SK-N-SH treated with all-trans-retinoic acid at 6 μM for 48 hours (cell line): ENCODE results near the gene EDC3.

Source experiments
- ATAC-seq: fragments of 200-7000 bp; cut with Tn5 transposase; 3 replicates; pipeline ENCODE4 v1.9.1; 2020; ENCODE audit warnings: mild to moderate bottlenecking, moderate library complexity
- ARNTL ChIP-seq: fragments of 450-650 bp; formaldehyde crosslinking; IDR thresholded peaks from 2 replicates; pipeline ENCODE4 v1.5.0; 2020; ENCODE audit warnings: low read depth, mild to moderate bottlenecking, moderate library complexity, borderline replicate concordance
- BACH2 ChIP-seq: fragments of 250-450 bp; sonication (Bioruptor Pico); IDR thresholded peaks from 2 replicates; pipeline ENCODE4 v1.9.0; 2021; ENCODE audit warnings: mild to moderate bottlenecking, borderline replicate concordance
- CSDC2 ChIP-seq: fragments of 250-450 bp; sonication (Bioruptor Pico); IDR thresholded peaks from 2 replicates; pipeline ENCODE4 v1.5.0; 2020; ENCODE audit warnings: mild to moderate bottlenecking, moderate library complexity
- CSRNP3 ChIP-seq: fragments of 250-450 bp; sonication (Bioruptor Pico); IDR thresholded peaks from 2 replicates; pipeline ENCODE4 v1.5.1; 2021; ENCODE audit warnings: mild to moderate bottlenecking, moderate library complexity
- GLIS3 ChIP-seq: fragments of 250-450 bp; sonication (Bioruptor Pico); IDR thresholded peaks from 2 replicates; pipeline ENCODE4 v1.5.0; 2020; ENCODE audit warnings: mild to moderate bottlenecking, moderate library complexity
- ISL1 ChIP-seq: fragments of 250-450 bp; sonication (Bioruptor Pico); IDR thresholded peaks from 2 replicates; pipeline ENCODE4 v2.1.2; 2022; ENCODE audit warnings: mild to moderate bottlenecking, moderate library complexity
- PATZ1 ChIP-seq: fragments of 250-450 bp; sonication (Bioruptor Pico); IDR thresholded peaks from 2 replicates; pipeline ENCODE4 v1.8.0; 2020; ENCODE audit warnings: mild to moderate bottlenecking, moderate library complexity, borderline replicate concordance
- POU6F1 ChIP-seq: fragments of 250-450 bp; sonication (Bioruptor Pico); IDR thresholded peaks from 2 replicates; pipeline ENCODE4 v1.8.0; 2021; ENCODE audit warnings: low read depth, mild to moderate bottlenecking, moderate library complexity, borderline replicate concordance
- PPARA ChIP-seq: fragments of 250-450 bp; sonication (Bioruptor Pico); IDR thresholded peaks from 2 replicates; pipeline ENCODE4 v1.5.0; 2020; ENCODE audit warnings: mild to moderate bottlenecking, borderline replicate concordance
- RARB ChIP-seq: fragments of 250-450 bp; sonication (Bioruptor Pico); IDR thresholded peaks from 2 replicates; pipeline ENCODE4 v1.8.0; 2021; ENCODE audit warnings: mild to moderate bottlenecking, moderate library complexity
- SNAI2 ChIP-seq: fragments of 250-450 bp; sonication (Bioruptor Pico); IDR thresholded peaks from 2 replicates; pipeline ENCODE4 v1.5.0; 2020; ENCODE audit warnings: mild to moderate bottlenecking, moderate library complexity
- TCF4 ChIP-seq: fragments of 250-450 bp; sonication (Bioruptor Pico); IDR thresholded peaks from 2 replicates; pipeline ENCODE4 v1.8.0; 2021; ENCODE audit warnings: mild to moderate bottlenecking, moderate library complexity, borderline replicate concordance
- TOX ChIP-seq: fragments of 250-450 bp; sonication (Bioruptor Pico); IDR thresholded peaks from 2 replicates; pipeline ENCODE4 v1.8.0; 2021; ENCODE audit warnings: mild to moderate bottlenecking, moderate library complexity, borderline replicate concordance
- TSHZ2 ChIP-seq: fragments of 250-450 bp; sonication (Bioruptor Pico); IDR thresholded peaks from 2 replicates; pipeline ENCODE4 v1.5.0; 2020; ENCODE audit warnings: mild to moderate bottlenecking, moderate library complexity
- ZC3H10 ChIP-seq: fragments of 250-450 bp; sonication (Bioruptor Pico); IDR thresholded peaks from 2 replicates; pipeline ENCODE4 v1.5.1; 2021; ENCODE audit warnings: mild to moderate bottlenecking, moderate library complexity
- ZFP3 ChIP-seq: fragments of 250-450 bp; sonication (Bioruptor Pico); IDR thresholded peaks from 2 replicates; pipeline ENCODE4 v1.5.0; 2020; ENCODE audit warnings: mild to moderate bottlenecking, moderate library complexity
- ZFP30 ChIP-seq: fragments of 450-650 bp; formaldehyde crosslinking; IDR thresholded peaks from 2 replicates; pipeline ENCODE4 v1.5.0; 2022; ENCODE audit warnings: mild to moderate bottlenecking, moderate library complexity
- ZNF565 ChIP-seq: fragments of 450-650 bp; formaldehyde crosslinking; conservative IDR thresholded peaks from 2 replicates; pipeline ENCODE4 v1.5.0; 2020; ENCODE audit warnings: low read depth, mild to moderate bottlenecking, moderate library complexity
- ZNF8 ChIP-seq: fragments of 450-650 bp; formaldehyde crosslinking; IDR thresholded peaks from 2 replicates; pipeline ENCODE4 v1.5.0; 2020; ENCODE audit warnings: mild to moderate bottlenecking, moderate library complexity

The EDC3 gene

GRCh38 chr15:74710319-74711094 lies 14.7 kb upstream of the EDC3 start:
- TF ChIP-seq BACH2 (CRISPR knock-in tag) (no peak), ZNF8 (CRISPR knock-in tag) (no peak), TSHZ2 (CRISPR knock-in tag) (no peak), TOX (no peak), ZNF565 (CRISPR knock-in tag) (no peak), ZFP30 (no peak), POU6F1 (CRISPR knock-in tag) (no peak), GLIS3 (CRISPR knock-in tag) (no peak), CSDC2 (no peak), RARB (CRISPR knock-in tag) (no peak), ISL1 (no peak), SNAI2 (CRISPR knock-in tag) (no peak), ARNTL (CRISPR knock-in tag) (no peak), ZC3H10 (no peak)
- no peak for ATAC-seq

- no peak for TF ChIP-seq ZNF8 (CRISPR knock-in tag)
- no peak for TF ChIP-seq BACH2 (CRISPR knock-in tag)
- no peak for TF ChIP-seq ISL1
- TF ChIP-seq POU6F1 (CRISPR knock-in tag), result no peak
- TF ChIP-seq ZFP3, result no peak
- TF ChIP-seq PATZ1 (CRISPR knock-in tag), result no peak
- no peak for TF ChIP-seq TOX
- no peak for TF ChIP-seq PPARA (CRISPR knock-in tag)
- no peak for TF ChIP-seq ZFP30
- no peak for ATAC-seq
These were observed 14.1 kb upstream of the EDC3 start for GRCh38 chr15:74709892-74710291.

- ATAC-seq, result no peak
- TF ChIP-seq TSHZ2 (CRISPR knock-in tag), result no peak
- TF ChIP-seq ZFP30, result no peak
- no peak for TF ChIP-seq TCF4 (CRISPR knock-in tag)
- no peak for TF ChIP-seq ZNF8 (CRISPR knock-in tag)
- TF ChIP-seq POU6F1 (CRISPR knock-in tag), result no peak
- no peak for TF ChIP-seq CSDC2
- no peak for TF ChIP-seq TOX
- TF ChIP-seq PATZ1 (CRISPR knock-in tag), result no peak
- TF ChIP-seq ZC3H10, result no peak
- TF ChIP-seq SNAI2 (CRISPR knock-in tag), result no peak
- TF ChIP-seq CSRNP3 (CRISPR knock-in tag), result no peak
- TF ChIP-seq RARB (CRISPR knock-in tag), result no peak
- TF ChIP-seq GLIS3 (CRISPR knock-in tag), result no peak
- no peak for TF ChIP-seq ZNF565 (CRISPR knock-in tag)
These were observed 13.2 kb upstream of the EDC3 start for GRCh38 chr15:74709011-74709410.
